ENCODE measurements around the gene WBP1L.

The WBP1L gene

GRCh38 chr10:102813017-102813541 is 69.3 kb downstream of the WBP1L start:
- no peak overlapping the region for H3K4me2 ChIP-seq (ENCODE audit: low read length)
- no peak overlapping the region for H3K27ac ChIP-seq (ENCODE audit: low read depth, low read length)
- no peaks in the 10 kb centered on the region for H3K9me3 ChIP-seq (ENCODE audit: control insufficient read depth, insufficient read depth, low read length)
- H3K9me2 ChIP-seq (replicated peaks; ENCODE audit: control insufficient read depth, low read length): no peaks in the 10 kb centered on the region
- H3K36me3 ChIP-seq (ENCODE audit: control insufficient read depth, low read length): peaks cover 28% of the 10 kb centered on the region
- H3F3A ChIP-seq (ENCODE audit: control insufficient read depth, insufficient read depth): no peaks in the 10 kb centered on the region
- H4K20me1 ChIP-seq (ENCODE audit: control insufficient read depth, insufficient read depth, low read depth, low read length): no peaks in the 10 kb centered on the region
- H3K4me1 ChIP-seq (ENCODE audit: control insufficient read depth, low read length): peaks cover 6% of the 10 kb centered on the region; the same call in 1 of the 2 replicates
- no peak for TF ChIP-seq EZH2phosphoT487 (IDR thresholded peaks at IDR 0.05; ENCODE audit: borderline replicate concordance, low read length)
- no peak for TF ChIP-seq CTCF (IDR thresholded peaks at IDR 0.05; ENCODE audit: low read depth, low read length, poor library complexity, severe bottlenecking)
- H3K4me3 ChIP-seq (ENCODE audit: low read length): no peak overlapping the region
- H3K79me2 ChIP-seq (ENCODE audit: control insufficient read depth, low read length): no peaks in the 10 kb centered on the region
- no peaks in the 10 kb centered on the region for H3K27me3 ChIP-seq (ENCODE audit: control insufficient read depth, low read length)

GRCh38 chr10:102813734-102814452 is 70.1 kb downstream of the WBP1L start:
- Histone ChIP-seq H3K4me3 (ENCODE audit: low read length) (no peak overlapping the region), H3K4me1 (ENCODE audit: control insufficient read depth, low read length) (peaks cover 6% of the 10 kb centered on the region; the same call in 1 of the 2 replicates), H3K9me3 (ENCODE audit: control insufficient read depth, insufficient read depth, low read length) (no peaks in the 10 kb centered on the region), H3K79me2 (ENCODE audit: control insufficient read depth, low read length) (no peaks in the 10 kb centered on the region), H4K20me1 (ENCODE audit: control insufficient read depth, insufficient read depth, low read depth, low read length) (no peaks in the 10 kb centered on the region), H3K9me2 (replicated peaks; ENCODE audit: control insufficient read depth, low read length) (no peaks in the 10 kb centered on the region), H3K36me3 (ENCODE audit: control insufficient read depth, low read length) (peaks cover 28% of the 10 kb centered on the region), H3K27me3 (ENCODE audit: control insufficient read depth, low read length) (no peaks in the 10 kb centered on the region), H3K27ac (ENCODE audit: low read depth, low read length) (no peak overlapping the region), H3K4me2 (ENCODE audit: low read length) (no peak overlapping the region), H3F3A (ENCODE audit: control insufficient read depth, insufficient read depth) (no peaks in the 10 kb centered on the region)
- TF ChIP-seq EZH2phosphoT487 (IDR thresholded peaks at IDR 0.05; ENCODE audit: borderline replicate concordance, low read length): no peak
- no peak for TF ChIP-seq CTCF (IDR thresholded peaks at IDR 0.05; ENCODE audit: low read depth, low read length, poor library complexity, severe bottlenecking)

- no peaks in the 10 kb centered on the region for H4K20me1 ChIP-seq (ENCODE audit: control insufficient read depth, insufficient read depth, low read depth, low read length)
- no peak overlapping the region for H3K4me2 ChIP-seq (ENCODE audit: low read length)
- peaks cover 28% of the 10 kb centered on the region for H3K36me3 ChIP-seq (ENCODE audit: control insufficient read depth, low read length)
- no peaks in the 10 kb centered on the region for H3F3A ChIP-seq (ENCODE audit: control insufficient read depth, insufficient read depth)
- H3K9me2 ChIP-seq (replicated peaks; ENCODE audit: control insufficient read depth, low read length): no peaks in the 10 kb centered on the region
- no peak overlapping the region for H3K27ac ChIP-seq (ENCODE audit: low read depth, low read length)
- no peaks in the 10 kb centered on the region for H3K27me3 ChIP-seq (ENCODE audit: control insufficient read depth, low read length)
- H3K4me1 ChIP-seq (ENCODE audit: control insufficient read depth, low read length): peaks cover 6% of the 10 kb centered on the region; the same call in 1 of the 2 replicates
- no peaks in the 10 kb centered on the region for H3K9me3 ChIP-seq (ENCODE audit: control insufficient read depth, insufficient read depth, low read length)
- no peak overlapping the region for H3K4me3 ChIP-seq (ENCODE audit: low read length)
- H3K79me2 ChIP-seq (ENCODE audit: control insufficient read depth, low read length): no peaks in the 10 kb centered on the region
- no peak for TF ChIP-seq CTCF (IDR thresholded peaks at IDR 0.05; ENCODE audit: low read depth, low read length, poor library complexity, severe bottlenecking)
- no peak for TF ChIP-seq EZH2phosphoT487 (IDR thresholded peaks at IDR 0.05; ENCODE audit: borderline replicate concordance, low read length)
These were observed 70.7 kb downstream of the WBP1L start for GRCh38 chr10:102814453-102814871.

Data from DOHH2 (cell line).